Tibial nerve (tissue), 4 donors: Measurements from ENCODE around the gene AGAP3.

Experiments used
- CTCF ChIP-seq, 5 experiments: fragments of 200-600 bp in 3 of 5; fragments of 450-650 bp in 2 of 5; sonication (generic) in 3 of 5; IDR thresholded peaks; one replicate each; pipeline ENCODE4 v1.5.1; 2016 to 2019; ENCODE audit warnings: antibody characterized with exemption in 5 of 5, mild to moderate bottlenecking in 3 of 5, moderate library complexity in 2 of 5
- EP300 ChIP-seq, 2 donors: sonication (generic); formaldehyde crosslinking; IDR thresholded peaks; one replicate each; pipeline ENCODE4 v1.6.1; 2017; ENCODE audit warnings: antibody characterized with exemption in 2 of 2, mild to moderate bottlenecking in 1 of 2

GRCh38 chr7:151150388-151150787 is 64.1 kb downstream of the AGAP3 start:
- TF ChIP-seq CTCF (IDR thresholded peaks at IDR 0.05) (no peak), EP300 (IDR thresholded peaks at IDR 0.05) (no peak)
